NK-92 (cell line): ENCODE results near the gene ZNF701.
"Not testable (repeated sequence)": the region's sequence is repeated elsewhere in the genome, so short reads cannot be mapped to it uniquely, and the experiment has no call there.

Experiments used
- DNase-seq: peaks from one replicate; lab custom pipeline; 2025; ENCODE audit not compliant: unreplicated experiment; lab: John Stamatoyannopoulos, UW

Gene ZNF701

GRCh38 chr19:52566121-52566520 lies 4.0 kb upstream of the ZNF701 start:
- no peak for DNase-seq

GRCh38 chr19:52566588-52566987 lies 3.5 kb upstream of the ZNF701 start:
- DNase-seq = no peak

GRCh38 chr19:52567921-52568320 lies 2.2 kb upstream of the ZNF701 start:
- DNase-seq = no peak

GRCh38 chr19:52569638-52569999 lies 468 bp upstream of the ZNF701 start:
- DNase-seq = not testable (repeated sequence)

GRCh38 chr19:52584736-52585440 lies 14.8 kb downstream of the ZNF701 start:
- no peak for DNase-seq

GRCh38 chr19:52585604-52586003 lies 15.5 kb downstream of the ZNF701 start:
- DNase-seq = no peak

- no peak for DNase-seq
These were observed 20.6 kb downstream of the ZNF701 start for GRCh38 chr19:52590728-52591127.

GRCh38 chr19:52592301-52592700 lies 22.2 kb downstream of the ZNF701 start:
- DNase-seq = no peak

GRCh38 chr19:52593441-52593840 lies 23.4 kb downstream of the ZNF701 start:
- not testable (repeated sequence) for DNase-seq

- no peak for DNase-seq
These were observed 29.2 kb downstream of the ZNF701 start for GRCh38 chr19:52599241-52599640.

- DNase-seq = no peak
These were observed 30.5 kb downstream of the ZNF701 start for GRCh38 chr19:52600639-52601024.

GRCh38 chr19:52601025-52601973 lies 31.2 kb downstream of the ZNF701 start:
- DNase-seq = peak; percentile 62

GRCh38 chr19:52601974-52602366 lies 31.9 kb downstream of the ZNF701 start:
- DNase-seq = not testable (repeated sequence)

- DNase-seq = no peak
These were observed 32.9 kb downstream of the ZNF701 start for GRCh38 chr19:52602941-52603340.

GRCh38 chr19:52603558-52604207 lies 33.6 kb downstream of the ZNF701 start:
- DNase-seq = no peak

- no peak for DNase-seq
These were observed 43.3 kb downstream of the ZNF701 start for GRCh38 chr19:52613299-52613906.

GRCh38 chr19:52621376-52621775 lies 51.3 kb downstream of the ZNF701 start:
- DNase-seq = no peak

GRCh38 chr19:52622261-52622660 lies 52.2 kb downstream of the ZNF701 start:
- DNase-seq = no peak

GRCh38 chr19:52626915-52627314 lies 56.8 kb downstream of the ZNF701 start:
- DNase-seq = no peak

GRCh38 chr19:52627441-52627840 lies 57.4 kb downstream of the ZNF701 start:
- DNase-seq = not testable (repeated sequence)
